NCI-H2029 treated with DMSO at 0.1 percent for 48 hours (cell line): ENCODE results near the gene EFL1.

Source experiments
- DNase-seq: peaks from one replicate; lab custom pipeline; 2025; lab: John Stamatoyannopoulos, UW

EFL1 gene

GRCh38 chr15:82159922-82160321 lies 102.6 kb downstream of the EFL1 start:
- no peak for DNase-seq

- no peak for DNase-seq
These were observed 103.7 kb downstream of the EFL1 start for GRCh38 chr15:82158811-82159210.

GRCh38 chr15:82150645-82151044 lies 111.9 kb downstream of the EFL1 start:
- no peak for DNase-seq

- no peak for DNase-seq
These were observed 115.5 kb downstream of the EFL1 start for GRCh38 chr15:82146990-82147461.

GRCh38 chr15:82146576-82146975 lies 116.0 kb downstream of the EFL1 start:
- no peak for DNase-seq

GRCh38 chr15:82143390-82144385 lies 118.8 kb downstream of the EFL1 start:
- no peak for DNase-seq

GRCh38 chr15:82140886-82141285 lies 121.6 kb downstream of the EFL1 start:
- DNase-seq: peak; percentile 45

- DNase-seq: no peak
These were observed 122.7 kb downstream of the EFL1 start for GRCh38 chr15:82139823-82140268.

GRCh38 chr15:82138306-82138705 lies 124.2 kb downstream of the EFL1 start:
- DNase-seq: no peak

GRCh38 chr15:82137261-82137660 lies 125.3 kb downstream of the EFL1 start:
- no peak for DNase-seq

- DNase-seq: no peak
These were observed 126.4 kb downstream of the EFL1 start for GRCh38 chr15:82136120-82136519.

- no peak for DNase-seq
These were observed 126.9 kb downstream of the EFL1 start for GRCh38 chr15:82135638-82136037.

GRCh38 chr15:82134461-82134860 lies 128.1 kb downstream of the EFL1 start:
- DNase-seq: no peak

- peak; percentile 29 for DNase-seq
These were observed 129.3 kb downstream of the EFL1 start for GRCh38 chr15:82133251-82133650.

GRCh38 chr15:82132742-82133141 lies 129.8 kb downstream of the EFL1 start:
- DNase-seq: no peak

- DNase-seq: no peak
These were observed 130.4 kb downstream of the EFL1 start for GRCh38 chr15:82132096-82132495.

GRCh38 chr15:82130248-82130647 lies 132.3 kb downstream of the EFL1 start:
- no peak for DNase-seq

GRCh38 chr15:82129761-82130160 lies 132.8 kb downstream of the EFL1 start:
- no peak for DNase-seq

GRCh38 chr15:82129149-82129692 lies 133.3 kb downstream of the EFL1 start:
- no peak for DNase-seq

GRCh38 chr15:82128401-82129148 lies 134.0 kb downstream of the EFL1 start:
- no peak for DNase-seq

- no peak for DNase-seq
These were observed 135.0 kb downstream of the EFL1 start for GRCh38 chr15:82127581-82127980.

- no peak for DNase-seq
These were observed 136.2 kb downstream of the EFL1 start for GRCh38 chr15:82126346-82126745.
